Measurements from ENCODE around the gene OSTN. TPM values are rescaled to one million over a fixed set of nuclear protein-coding genes. Genes with fewer than 3 reads are reported as not detected.

The OSTN gene
- total RNA-seq, 5 donors from 2014 or later (not counting 1 experiment from before 2014, with no cell fraction given) = not detected

DNA sequence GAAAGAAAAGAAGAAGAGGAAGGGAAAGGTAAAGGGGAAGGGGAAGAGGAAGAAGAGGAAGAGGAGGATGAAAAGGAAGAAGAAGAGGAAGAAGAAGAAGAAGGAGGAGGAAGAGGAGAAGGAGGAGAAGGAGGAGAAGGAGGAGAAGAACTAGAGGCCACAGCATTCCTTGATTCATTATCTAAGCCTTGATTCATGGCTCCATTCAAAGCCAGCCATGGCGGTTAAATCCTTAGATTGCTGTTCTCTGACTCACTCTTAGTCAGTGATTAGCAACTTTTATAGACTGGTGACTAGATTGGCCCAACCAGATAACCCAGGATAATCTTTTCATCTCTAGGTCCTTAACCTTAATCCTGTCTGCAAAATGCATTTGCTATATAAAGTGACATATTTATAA is 47.6 kb downstream of the OSTN start:
- Histone ChIP-seq H3K4me1 (ENCODE audit: control insufficient read depth in 1 of 2, extremely low read depth in 1 of 2, insufficient read depth in 2 of 2, low read length in 2 of 2) (no peaks in the 10 kb centered on the region), H3K27ac (ENCODE audit: low read length) (no peak overlapping the region), H3K4me3 (ENCODE audit: control insufficient read depth in 1 of 2, extremely low read depth in 1 of 2, low read length in 1 of 2) (no peak overlapping the region), H3K36me3 (ENCODE audit: control insufficient read depth in 2 of 2, extremely low read depth in 1 of 2, insufficient read depth in 1 of 2, low read length in 1 of 2) (no peaks in the 10 kb centered on the region), H3K27me3 (replicated peaks in 1 of 2; ENCODE audit: control insufficient read depth in 2 of 2, extremely low read depth in 1 of 2, insufficient read depth in 2 of 2, low read length in 1 of 2) (no peaks in the 10 kb centered on the region), H3K9me3 (no peaks in the 10 kb centered on the region)
- Mint-ChIP-seq H3K27ac (no peak overlapping the region), H3K4me1 (peaks cover 0 to 4% (median 2%) of the 10 kb centered on the region in 3 donors), H3K27me3 (no peaks in the 10 kb centered on the region), H3K36me3 (no peaks in the 10 kb centered on the region), H3K4me3 (no peak overlapping the region), H3K9me3 (no peaks in the 10 kb centered on the region)
- ChIA-PET CTCF (no interaction called here), POLR2A (no interaction called here)
- WGBS (ENCODE audit: insufficient coverage) = no CpG with 5 or more reads among the region's 1 CpG
- ATAC-seq (replicated peaks in 1 of 4) (no peak), DNase-seq (no peak)

DNA sequence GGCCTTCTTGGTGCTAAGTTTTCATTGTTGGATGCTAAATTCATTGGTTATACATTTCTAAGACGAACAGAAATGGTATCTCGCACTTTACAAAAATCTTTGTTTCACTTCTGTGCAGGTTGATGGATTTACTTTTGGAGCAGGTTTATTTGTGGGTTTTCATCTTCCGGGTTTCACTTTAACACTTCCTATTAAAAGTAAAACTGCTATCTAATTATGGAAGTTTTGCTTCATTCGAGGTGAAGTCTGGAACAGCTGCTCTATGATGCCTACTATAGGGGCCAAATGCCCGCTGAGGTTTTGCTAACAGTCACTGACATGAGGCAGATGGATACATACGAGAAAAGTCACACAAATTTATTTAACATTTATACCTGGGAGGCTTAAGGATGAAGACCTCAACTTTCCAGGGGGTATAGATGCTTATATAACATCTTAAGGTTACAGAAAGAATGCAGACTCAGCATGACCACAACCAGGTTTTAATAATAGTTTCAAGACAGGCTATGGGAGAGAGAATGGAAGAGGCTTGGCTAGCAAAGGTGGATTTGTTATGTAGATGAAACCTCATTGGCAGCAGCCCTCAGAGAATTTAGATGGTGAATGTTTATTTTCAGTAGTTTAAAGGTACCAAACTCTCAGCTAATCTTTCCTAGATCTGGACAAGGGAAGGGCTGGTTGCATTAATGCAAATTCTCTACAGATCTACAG is 54.2 kb downstream of the OSTN start:
- POLR2A ChIA-PET = no interaction called here
- no CpG with 5 or more reads among the region's 6 CpGs for WGBS (ENCODE audit: insufficient coverage)
- no peak overlapping the region for H3K4me3 ChIP-seq (ENCODE audit: control insufficient read depth in 1 of 2, extremely low read depth in 1 of 2, low read length in 1 of 2)

DNA sequence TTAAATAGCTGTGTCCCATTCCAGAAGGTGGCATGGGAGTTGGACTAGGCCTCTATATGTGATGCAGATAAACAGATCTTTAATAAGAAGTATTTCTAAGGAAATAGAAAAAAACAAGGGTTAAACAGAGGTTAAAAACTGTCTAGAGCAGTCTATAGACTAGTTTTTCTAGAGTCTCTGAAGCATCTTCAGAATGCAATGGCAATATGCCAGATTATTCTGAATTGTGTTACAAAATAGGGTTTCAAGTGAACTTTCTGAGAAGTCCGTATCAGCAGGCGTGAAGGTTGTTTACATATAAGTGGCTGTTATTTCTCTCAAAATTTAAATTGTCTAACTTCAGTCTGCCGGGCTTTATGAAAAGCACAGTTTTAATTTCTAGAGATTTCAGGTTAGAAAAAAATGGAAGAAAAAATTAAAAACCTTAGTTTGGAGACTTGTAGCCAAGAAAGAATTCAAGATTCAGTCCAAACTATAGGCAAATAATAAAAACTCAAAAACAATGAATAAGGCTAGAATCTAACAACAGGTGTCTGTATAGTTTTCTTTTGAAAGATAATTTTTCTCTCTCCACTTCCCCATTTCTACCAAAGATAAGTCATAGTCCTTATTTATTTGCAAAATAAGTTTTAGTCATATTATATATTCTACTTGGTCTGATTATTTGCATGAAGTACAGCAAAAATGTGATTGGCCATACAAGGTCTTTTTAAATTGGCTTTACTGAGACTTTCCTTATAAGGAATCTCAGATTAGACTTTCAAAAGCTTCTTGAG is 55.2 kb downstream of the OSTN start:
- H3K9me3 Mint-ChIP-seq = no peaks in the 10 kb centered on the region
- no peaks in the 10 kb centered on the region for H3K4me1 ChIP-seq (ENCODE audit: control insufficient read depth in 1 of 2, extremely low read depth in 1 of 2, insufficient read depth in 2 of 2, low read length in 2 of 2)
- DNase-seq (no peak), ATAC-seq (replicated peaks in 1 of 4) (no peak)
- ChIA-PET CTCF (no interaction called here), POLR2A (interaction anchor here in 1 of 2 donors (0.6 kb wide), 1 partner anchor 712 kb away, joined by 3 read pairs; no protein-coding TSS in a partner anchor)
- no peaks in the 10 kb centered on the region for H3K9me3 ChIP-seq
- WGBS (ENCODE audit: insufficient coverage) = 93% methylated on average over 2 of the region's 3 CpGs
- peaks cover 0 to 8% (median 3%) of the 10 kb centered on the region in 3 donors for H3K4me1 Mint-ChIP-seq
- H3K4me3 Mint-ChIP-seq = no peak overlapping the region
- H3K36me3 Mint-ChIP-seq = no peaks in the 10 kb centered on the region
- H3K27me3 Mint-ChIP-seq = no peaks in the 10 kb centered on the region
- H3K27me3 ChIP-seq (replicated peaks in 1 of 2; ENCODE audit: control insufficient read depth in 2 of 2, extremely low read depth in 1 of 2, insufficient read depth in 2 of 2, low read length in 1 of 2) = no peaks in the 10 kb centered on the region
- no peak overlapping the region for H3K4me3 ChIP-seq (ENCODE audit: control insufficient read depth in 1 of 2, extremely low read depth in 1 of 2, low read length in 1 of 2)
- H3K36me3 ChIP-seq (ENCODE audit: control insufficient read depth in 2 of 2, extremely low read depth in 1 of 2, insufficient read depth in 1 of 2, low read length in 1 of 2) = no peaks in the 10 kb centered on the region
- no peak overlapping the region for H3K27ac ChIP-seq (ENCODE audit: low read length)
- no peak overlapping the region for H3K27ac Mint-ChIP-seq

More for the DNA sequence above, 54.2 kb downstream of the OSTN start:
- Histone ChIP-seq H3K36me3 (ENCODE audit: control insufficient read depth in 2 of 2, extremely low read depth in 1 of 2, insufficient read depth in 1 of 2, low read length in 1 of 2) (no peaks in the 10 kb centered on the region), H3K27ac (ENCODE audit: low read length) (no peak overlapping the region), H3K4me1 (ENCODE audit: control insufficient read depth in 1 of 2, extremely low read depth in 1 of 2, insufficient read depth in 2 of 2, low read length in 2 of 2) (no peaks in the 10 kb centered on the region), H3K9me3 (no peaks in the 10 kb centered on the region), H3K27me3 (replicated peaks in 1 of 2; ENCODE audit: control insufficient read depth in 2 of 2, extremely low read depth in 1 of 2, insufficient read depth in 2 of 2, low read length in 1 of 2) (no peaks in the 10 kb centered on the region)
- Mint-ChIP-seq H3K4me3 (no peak overlapping the region), H3K4me1 (peaks cover 0 to 4% (median 3%) of the 10 kb centered on the region in 3 donors), H3K27me3 (no peaks in the 10 kb centered on the region), H3K27ac (no peak overlapping the region), H3K9me3 (no peaks in the 10 kb centered on the region), H3K36me3 (no peaks in the 10 kb centered on the region)
- CTCF ChIA-PET = no interaction called here
- no peak for DNase-seq
- ATAC-seq (replicated peaks in 1 of 4) = no peak

DNA sequence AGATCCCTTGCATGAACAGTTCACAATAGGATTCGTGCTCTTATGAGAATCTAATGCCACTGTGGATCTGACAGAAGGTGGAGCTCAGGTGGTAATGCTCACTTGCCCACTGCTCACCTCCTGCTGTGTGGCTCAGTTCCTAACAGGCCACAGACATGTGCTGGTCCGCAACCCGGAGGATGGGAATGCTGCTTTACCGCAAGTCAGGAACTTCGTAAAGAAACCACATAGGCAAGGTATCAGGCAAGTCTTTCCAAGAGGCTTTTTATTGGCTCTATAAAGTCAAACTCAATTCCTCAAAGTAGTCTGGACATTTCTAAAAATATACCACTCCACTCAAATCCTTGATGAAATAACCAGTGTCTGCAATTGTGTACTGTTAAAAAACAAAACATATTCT is 56.1 kb downstream of the OSTN start:
- peaks cover 0 to 8% (median 3%) of the 10 kb centered on the region in 3 donors for H3K4me1 Mint-ChIP-seq
- no peaks in the 10 kb centered on the region for H3K27me3 ChIP-seq (replicated peaks in 1 of 2; ENCODE audit: control insufficient read depth in 2 of 2, extremely low read depth in 1 of 2, insufficient read depth in 2 of 2, low read length in 1 of 2)
- no peaks in the 10 kb centered on the region for H3K36me3 Mint-ChIP-seq
- ATAC-seq (replicated peaks in 1 of 4) = no peak
- POLR2A ChIA-PET = no interaction called here
- H3K4me3 ChIP-seq (ENCODE audit: control insufficient read depth in 1 of 2, extremely low read depth in 1 of 2, low read length in 1 of 2) = no peak overlapping the region
- H3K4me3 Mint-ChIP-seq = no peak overlapping the region
- H3K27ac Mint-ChIP-seq = no peak overlapping the region
- no peaks in the 10 kb centered on the region for H3K27me3 Mint-ChIP-seq
- no peaks in the 10 kb centered on the region for H3K9me3 Mint-ChIP-seq
- no peak for DNase-seq
- H3K9me3 ChIP-seq = no peaks in the 10 kb centered on the region
- CTCF ChIA-PET = no interaction called here
- no peaks in the 10 kb centered on the region for H3K4me1 ChIP-seq (ENCODE audit: control insufficient read depth in 1 of 2, extremely low read depth in 1 of 2, insufficient read depth in 2 of 2, low read length in 2 of 2)
- H3K27ac ChIP-seq (ENCODE audit: low read length) = no peak overlapping the region
- 85% methylated on average over 2 of the region's 5 CpGs for WGBS (ENCODE audit: insufficient coverage)
- no peaks in the 10 kb centered on the region for H3K36me3 ChIP-seq (ENCODE audit: control insufficient read depth in 2 of 2, extremely low read depth in 1 of 2, insufficient read depth in 1 of 2, low read length in 1 of 2)

DNA sequence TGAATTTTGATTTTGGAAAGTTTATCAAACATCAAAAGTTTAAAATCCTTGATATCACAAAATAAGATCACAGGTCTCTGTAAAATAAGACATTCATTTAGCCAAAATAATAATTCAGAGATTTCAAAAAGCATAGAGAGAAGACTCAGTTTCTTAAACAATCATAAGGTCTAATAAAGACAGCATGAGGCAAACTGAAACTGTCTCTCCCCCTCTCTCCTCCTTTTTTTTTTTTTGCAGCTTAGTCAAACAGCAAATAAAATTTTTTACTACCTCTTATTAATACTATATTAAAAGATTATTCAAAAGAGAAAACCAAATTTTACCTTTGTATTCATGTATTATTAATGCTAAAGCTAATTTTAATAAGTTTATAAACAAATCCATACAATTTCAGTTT is 57.4 kb downstream of the OSTN start:
- CTCF ChIA-PET = no interaction called here
- Mint-ChIP-seq H3K36me3 (no peaks in the 10 kb centered on the region), H3K27me3 (no peaks in the 10 kb centered on the region), H3K4me1 (peaks cover 0 to 8% (median 3%) of the 10 kb centered on the region in 3 donors), H3K4me3 (no peak overlapping the region), H3K27ac (no peak overlapping the region), H3K9me3 (no peaks in the 10 kb centered on the region)
- H3K9me3 ChIP-seq = no peaks in the 10 kb centered on the region
- H3K4me3 ChIP-seq (ENCODE audit: control insufficient read depth in 1 of 2, extremely low read depth in 1 of 2, low read length in 1 of 2) = no peak overlapping the region
- H3K4me1 ChIP-seq (ENCODE audit: control insufficient read depth in 1 of 2, extremely low read depth in 1 of 2, insufficient read depth in 2 of 2, low read length in 2 of 2) = no peaks in the 10 kb centered on the region
- DNase-seq = no peak
- no peaks in the 10 kb centered on the region for H3K27me3 ChIP-seq (replicated peaks in 1 of 2; ENCODE audit: control insufficient read depth in 2 of 2, extremely low read depth in 1 of 2, insufficient read depth in 2 of 2, low read length in 1 of 2)
- H3K36me3 ChIP-seq (ENCODE audit: control insufficient read depth in 2 of 2, extremely low read depth in 1 of 2, insufficient read depth in 1 of 2, low read length in 1 of 2) = no peaks in the 10 kb centered on the region
- ATAC-seq (replicated peaks in 1 of 4) = no peak
- no peak overlapping the region for H3K27ac ChIP-seq (ENCODE audit: low read length)
- POLR2A ChIA-PET = no interaction called here

DNA sequence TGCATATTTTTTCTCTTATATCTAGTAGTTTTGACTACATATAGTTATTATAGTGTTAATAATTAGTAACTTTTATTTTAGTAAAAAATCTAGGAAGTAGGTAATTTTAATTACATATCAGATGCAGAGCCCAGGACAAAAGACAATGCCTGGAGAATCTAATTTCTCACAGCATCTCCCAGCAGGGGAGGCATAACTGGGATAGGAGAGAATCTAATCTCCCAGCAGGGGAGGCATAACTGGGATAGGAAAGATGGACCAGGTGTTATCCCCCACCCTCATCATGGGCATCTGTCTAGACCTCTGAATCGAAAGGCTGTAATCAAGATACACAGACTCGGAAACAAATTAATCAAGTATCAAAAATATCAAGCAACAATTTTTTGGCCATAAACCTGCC is 58.2 kb downstream of the OSTN start:
- Mint-ChIP-seq H3K36me3 (no peaks in the 10 kb centered on the region), H3K4me3 (no peak overlapping the region), H3K27ac (no peak overlapping the region), H3K27me3 (no peaks in the 10 kb centered on the region), H3K9me3 (no peaks in the 10 kb centered on the region), H3K4me1 (peaks cover 0 to 8% (median 3%) of the 10 kb centered on the region in 3 donors)
- H3K27ac ChIP-seq (ENCODE audit: low read length) = no peak overlapping the region
- no peaks in the 10 kb centered on the region for H3K4me1 ChIP-seq (ENCODE audit: control insufficient read depth in 1 of 2, extremely low read depth in 1 of 2, insufficient read depth in 2 of 2, low read length in 2 of 2)
- ChIA-PET POLR2A (no interaction called here), CTCF (no interaction called here)
- no peaks in the 10 kb centered on the region for H3K27me3 ChIP-seq (replicated peaks in 1 of 2; ENCODE audit: control insufficient read depth in 2 of 2, extremely low read depth in 1 of 2, insufficient read depth in 2 of 2, low read length in 1 of 2)
- H3K4me3 ChIP-seq (ENCODE audit: control insufficient read depth in 1 of 2, extremely low read depth in 1 of 2, low read length in 1 of 2) = no peak overlapping the region
- DNase-seq (no peak), ATAC-seq (replicated peaks in 1 of 4) (no peak)
- no peaks in the 10 kb centered on the region for H3K36me3 ChIP-seq (ENCODE audit: control insufficient read depth in 2 of 2, extremely low read depth in 1 of 2, insufficient read depth in 1 of 2, low read length in 1 of 2)
- WGBS (ENCODE audit: insufficient coverage) = no CpG with 5 or more reads among the region's 2 CpGs
- H3K9me3 ChIP-seq = no peaks in the 10 kb centered on the region

Measured in T-cell (primary cell).